ENCODE results near the gene SUMF2.
A peak's percentile ranks its signal among the peaks of the same experiment; 100 is the strongest.

- TF ChIP-seq, protein P1, sequence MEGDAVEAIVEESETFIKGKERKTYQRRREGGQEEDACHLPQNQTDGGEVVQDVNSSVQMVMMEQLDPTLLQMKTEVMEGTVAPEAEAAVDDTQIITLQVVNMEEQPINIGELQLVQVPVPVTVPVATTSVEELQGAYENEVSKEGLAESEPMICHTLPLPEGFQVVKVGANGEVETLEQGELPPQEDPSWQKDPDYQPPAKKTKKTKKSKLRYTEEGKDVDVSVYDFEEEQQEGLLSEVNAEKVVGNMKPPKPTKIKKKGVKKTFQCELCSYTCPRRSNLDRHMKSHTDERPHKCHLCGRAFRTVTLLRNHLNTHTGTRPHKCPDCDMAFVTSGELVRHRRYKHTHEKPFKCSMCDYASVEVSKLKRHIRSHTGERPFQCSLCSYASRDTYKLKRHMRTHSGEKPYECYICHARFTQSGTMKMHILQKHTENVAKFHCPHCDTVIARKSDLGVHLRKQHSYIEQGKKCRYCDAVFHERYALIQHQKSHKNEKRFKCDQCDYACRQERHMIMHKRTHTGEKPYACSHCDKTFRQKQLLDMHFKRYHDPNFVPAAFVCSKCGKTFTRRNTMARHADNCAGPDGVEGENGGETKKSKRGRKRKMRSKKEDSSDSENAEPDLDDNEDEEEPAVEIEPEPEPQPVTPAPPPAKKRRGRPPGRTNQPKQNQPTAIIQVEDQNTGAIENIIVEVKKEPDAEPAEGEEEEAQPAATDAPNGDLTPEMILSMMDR (conservative IDR thresholded peaks at IDR 0.05; ENCODE audit: low read depth, low read length): peak; percentile 96
- TF ChIP-seq RAD21 (IDR thresholded peaks at IDR 0.05; ENCODE audit: low read length) (peak; percentile 95), POLR2A (IDR thresholded peaks at IDR 0.05; ENCODE audit: low read depth, low read length) (0 out of 2 replicates have a peak, but pooled peaks have one; percentile 31), MAFK (IDR thresholded peaks at IDR 0.05; ENCODE audit: low read depth, low read length) (no peak), RCOR1 (IDR thresholded peaks at IDR 0.05; ENCODE audit: insufficient replicate concordance, low read length) (no peak), SMC3 (IDR thresholded peaks at IDR 0.05; ENCODE audit: low read depth, low read length) (peak; percentile 88)
These were observed 10.3 kb downstream of the SUMF2 start for GRCh38 chr7:56074371-56074791.
